Neural progenitor cell (in vitro differentiated cells): ENCODE data around the gene DDX10. TPM values are rescaled to one million over a fixed set of nuclear protein-coding genes. Genes with fewer than 3 reads are reported as not detected.
A peak's percentile ranks its signal among the peaks of the same experiment; 100 is the strongest.

Source experiments
- DNase-seq: peaks from one replicate; pipeline ENCODE4 v3.0.0-alpha.2; 2016; ENCODE audit warnings: low spot score
- H2AFZ ChIP-seq: fragments of 200-600 bp; sonication (generic); replicated peaks from 2 replicates; pipeline ENCODE4 v1.6.1; 2016; ENCODE audit warnings: antibody characterized with exemption
- H3F3A ChIP-seq: fragments of 200-600 bp; sonication (generic); 2 replicates; pipeline ENCODE4 v1.6.1; 2016; ENCODE audit warnings: antibody characterized with exemption, low read depth
- H3K27ac ChIP-seq: fragments of 200-600 bp; sonication (generic); 2 replicates; pipeline ENCODE4 v1.5.1; 2016; ENCODE audit warnings: mild to moderate bottlenecking
- H3K27me3 ChIP-seq: fragments of 200-600 bp; sonication (generic); 2 replicates; pipeline ENCODE4 v1.6.1; 2016; ENCODE audit warnings: mild to moderate bottlenecking, moderate library complexity
- H3K36me3 ChIP-seq: fragments of 200-600 bp; sonication (generic); 2 replicates; pipeline ENCODE4 v1.5.1; 2016
- H3K4me1 ChIP-seq: fragments of 200-600 bp; sonication (generic); 2 replicates; pipeline ENCODE4 v1.6.1; 2016; ENCODE audit warnings: mixed run types
- H3K4me2 ChIP-seq: fragments of 200-600 bp; sonication (generic); 2 replicates; pipeline ENCODE4 v1.6.1; 2016
- H3K4me3 ChIP-seq: fragments of 200-600 bp; sonication (generic); 2 replicates; pipeline ENCODE4 v1.5.1; 2016
- H3K79me2 ChIP-seq: fragments of 200-600 bp; sonication (generic); 2 replicates; pipeline ENCODE4 v1.6.1; 2016; ENCODE audit warnings: low read depth
- H3K9ac ChIP-seq: fragments of 200-600 bp; sonication (generic); 2 replicates; pipeline ENCODE4 v1.6.1; 2016
- H3K9me3 ChIP-seq: fragments of 200-600 bp; sonication (generic); 2 replicates; pipeline ENCODE4 v1.5.1; 2016; ENCODE audit warnings: low read depth
- H4K20me1 ChIP-seq: fragments of 200-600 bp; sonication (generic); 2 replicates; pipeline ENCODE4 v1.6.1; 2016; ENCODE audit warnings: low read depth
- H3K27ac Mint-ChIP-seq: 3 replicates; pipeline ENCODE4 v1.8.0; 2021; ENCODE audit warnings: mixed read lengths
- H3K27me3 Mint-ChIP-seq: 2 replicates; pipeline ENCODE4 v1.8.0; 2022; ENCODE audit warnings: low read depth, mild to moderate bottlenecking, inconsistent platforms, moderate library complexity, mixed read lengths; ENCODE audit not compliant: insufficient read depth
- H3K36me3 Mint-ChIP-seq: 3 replicates; pipeline ENCODE4 v1.8.0; 2021; ENCODE audit warnings: mixed read lengths
- H3K4me1 Mint-ChIP-seq: 3 replicates; pipeline ENCODE4 v1.8.0; 2021; ENCODE audit warnings: mixed read lengths
- H3K4me3 Mint-ChIP-seq: 3 replicates; pipeline ENCODE4 v1.8.0; 2021; ENCODE audit warnings: mild to moderate bottlenecking, moderate library complexity, mixed read lengths
- H3K9me3 Mint-ChIP-seq: 3 replicates; pipeline ENCODE4 v1.8.0; 2020; ENCODE audit warnings: mixed read lengths
- CTCF ChIP-seq: fragments of 200-600 bp; sonication (generic); IDR thresholded peaks from 2 replicates; pipeline ENCODE4 v1.5.1; 2017; ENCODE audit warnings: antibody characterized with exemption, mild to moderate bottlenecking
- EZH2 ChIP-seq: fragments of 200-600 bp; sonication (generic); IDR thresholded peaks from 2 replicates; pipeline ENCODE4 v1.6.1; 2017; ENCODE audit warnings: antibody characterized with exemption, mild to moderate bottlenecking, moderate library complexity
- EZH2phosphoT487 ChIP-seq: fragments of 200-600 bp; sonication (generic); IDR thresholded peaks from 2 replicates; pipeline ENCODE4 v1.6.1; 2017; ENCODE audit warnings: antibody characterized with exemption
- total RNA-seq: library from RNA; depleted of rRNA; stranded (reverse); fragments of >200 nt; gene quantifications from 2 replicates; pipeline ENCODE4 v1.2.3, GENCODE V29; 2015; ENCODE audit warnings: low replicate concordance

DDX10 gene
- total RNA-seq, 1 donor from 2014 or later, result 34.1 TPM

DNA sequence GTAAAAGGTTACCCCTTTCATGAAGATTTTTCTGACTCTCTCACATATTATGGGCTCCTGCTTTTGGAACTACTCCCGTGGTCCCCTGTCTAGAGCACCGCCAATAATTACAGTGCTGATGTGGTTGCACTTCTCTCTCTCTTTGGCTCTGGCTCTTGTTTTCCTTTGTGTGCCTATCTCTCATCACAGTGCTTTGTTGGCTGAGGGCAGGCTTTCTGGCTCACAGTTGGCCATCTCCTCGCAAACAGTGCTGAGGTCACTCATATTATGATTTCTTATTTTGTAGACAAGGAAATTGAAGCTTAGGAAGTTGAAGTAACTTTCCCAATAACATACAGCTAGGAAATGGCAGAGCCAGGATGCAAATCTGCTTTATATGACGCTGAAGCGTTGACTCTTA is 192.5 kb downstream of the DDX10 start:
- Mint-ChIP-seq H3K4me3 (no peak overlapping the region), H3K27me3 (no peaks in the 10 kb centered on the region), H3K27ac (peak overlapping the region; percentile 8), H3K36me3 (peaks cover under 1% of the 10 kb centered on the region), H3K9me3 (no peaks in the 10 kb centered on the region), H3K4me1 (peaks cover 6% of the 10 kb centered on the region)
- DNase-seq, result peak; percentile 7
- no peaks in the 10 kb centered on the region for H3K27me3 ChIP-seq
- no peaks in the 10 kb centered on the region for H3K79me2 ChIP-seq
- no peak overlapping the region for H3K4me2 ChIP-seq
- H3K9ac ChIP-seq, result no peak overlapping the region
- H3K9me3 ChIP-seq, result no peaks in the 10 kb centered on the region
- H3K4me1 ChIP-seq, result peaks cover 17% of the 10 kb centered on the region
- H3K27ac ChIP-seq, result no peak overlapping the region
- H3K4me3 ChIP-seq, result no peak overlapping the region
- H4K20me1 ChIP-seq, result no peaks in the 10 kb centered on the region
- H2AFZ ChIP-seq, result no peak overlapping the region
- H3F3A ChIP-seq, result no peaks in the 10 kb centered on the region
- no peak for TF ChIP-seq EZH2phosphoT487
- no peak for TF ChIP-seq CTCF
- no peak for TF ChIP-seq EZH2
- H3K36me3 ChIP-seq, result no peaks in the 10 kb centered on the region

DNA sequence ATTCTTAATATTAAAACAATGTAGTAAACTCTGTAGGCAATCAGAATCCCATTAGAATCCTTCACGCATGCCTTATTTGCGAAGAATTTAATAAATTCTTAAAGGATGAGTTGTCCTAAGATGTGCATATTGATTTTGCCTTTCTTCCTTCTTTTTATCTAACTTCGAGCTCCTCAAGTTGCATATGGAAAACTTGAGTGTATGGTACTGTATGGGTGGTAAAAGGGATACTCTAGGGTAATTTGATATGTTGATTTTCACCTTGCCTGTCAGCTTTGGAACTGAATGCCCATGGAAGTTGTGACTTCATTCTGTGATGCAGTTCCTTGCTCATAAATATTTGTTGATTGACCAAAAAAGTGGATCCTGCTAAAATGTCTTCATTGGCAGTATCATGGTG is 193.8 kb downstream of the DDX10 start:
- H3K79me2 ChIP-seq, result no peaks in the 10 kb centered on the region
- DNase-seq, result no peak
- no peaks in the 10 kb centered on the region for H3F3A ChIP-seq
- Mint-ChIP-seq H3K27me3 (no peaks in the 10 kb centered on the region), H3K9me3 (no peaks in the 10 kb centered on the region), H3K4me1 (peaks cover 4% of the 10 kb centered on the region), H3K36me3 (no peaks in the 10 kb centered on the region), H3K4me3 (no peak overlapping the region), H3K27ac (no peak overlapping the region)
- no peaks in the 10 kb centered on the region for H3K27me3 ChIP-seq
- no peak overlapping the region for H3K4me2 ChIP-seq
- H3K9ac ChIP-seq, result no peak overlapping the region
- TF ChIP-seq EZH2phosphoT487, result no peak
- TF ChIP-seq CTCF, result no peak
- no peak for TF ChIP-seq EZH2
- no peaks in the 10 kb centered on the region for H4K20me1 ChIP-seq
- no peak overlapping the region for H3K4me3 ChIP-seq
- no peak overlapping the region for H2AFZ ChIP-seq
- no peaks in the 10 kb centered on the region for H3K9me3 ChIP-seq
- H3K4me1 ChIP-seq, result peaks cover 14% of the 10 kb centered on the region
- H3K27ac ChIP-seq, result no peak overlapping the region
- H3K36me3 ChIP-seq, result no peaks in the 10 kb centered on the region

GRCh38 chr11:108859510-108859909 is 194.6 kb downstream of the DDX10 start:
- H3K27me3 ChIP-seq, result no peaks in the 10 kb centered on the region
- H3K27ac ChIP-seq, result no peak overlapping the region
- H3K4me2 ChIP-seq, result no peak overlapping the region
- H4K20me1 ChIP-seq, result no peaks in the 10 kb centered on the region
- no peaks in the 10 kb centered on the region for H3K9me3 ChIP-seq
- no peaks in the 10 kb centered on the region for H3K79me2 ChIP-seq
- H3K36me3 Mint-ChIP-seq, result no peaks in the 10 kb centered on the region
- H3K4me1 ChIP-seq, result peaks cover 7% of the 10 kb centered on the region
- no peaks in the 10 kb centered on the region for H3K36me3 ChIP-seq
- H3K9ac ChIP-seq, result no peak overlapping the region
- peaks cover 2% of the 10 kb centered on the region for H3K4me1 Mint-ChIP-seq
- no peak overlapping the region for H3K4me3 Mint-ChIP-seq
- H3F3A ChIP-seq, result no peaks in the 10 kb centered on the region
- H3K9me3 Mint-ChIP-seq, result no peaks in the 10 kb centered on the region
- H2AFZ ChIP-seq, result no peak overlapping the region
- DNase-seq, result no peak
- no peak overlapping the region for H3K4me3 ChIP-seq
- no peaks in the 10 kb centered on the region for H3K27me3 Mint-ChIP-seq
- H3K27ac Mint-ChIP-seq, result no peak overlapping the region
- no peak for TF ChIP-seq EZH2
- TF ChIP-seq EZH2phosphoT487, result no peak
- TF ChIP-seq CTCF, result no peak
